K562 (cell line): ENCODE measurements around the gene SHBG. TPM values are rescaled to one million over a fixed set of nuclear protein-coding genes. Genes with fewer than 3 reads are reported as not detected.

Experiments
- ATAC-seq: fragments of 200-7000 bp; cut with Tn5 transposase; 3 replicates; pipeline ENCODE4 v1.9.1; 2020; ENCODE audit warnings: moderate library complexity
- BruUV-seq: library from RNA; stranded (reverse); fragments of 400-500 nt; replicated peaks from 2 replicates; lab custom pipeline; 2021; lab: Mats Ljungman, UMichigan
- CTCF ChIA-PET: fragments of 300-600 bp; formaldehyde crosslinking; extraction: SDS; loops from one replicate; lab custom pipeline; 2021; ENCODE audit warnings: low intra/inter-chr PET ratio; lab: Yijun Ruan, JAX
- POLR2A ChIA-PET: fragments of 300-600, 350-650 bp; sonication (Branson Sonifier 250); formaldehyde crosslinking; extraction: SDS; loops from one replicate; lab custom pipeline; 2021; ENCODE audit warnings: antibody characterized with exemption, inconsistent platforms; lab: Yijun Ruan, JAX
- DNase-seq, 4 experiments: peaks; one replicate each; pipeline versions ENCODE4 v3.0.0 to v3.0.0-alpha.2; 2011 to 2018; ENCODE audit warnings: low spot score in 3 of 4, mixed read lengths in 3 of 4; ENCODE audit errors: extremely low read depth in 1 of 4
- FAIRE-seq: peaks from 2 replicates; lab custom pipeline; 2011; peaks lifted over from hg19 to GRCh38; lab: Jason Lieb, UNC
- H2AFZ ChIP-seq: 2 replicates; pipeline ENCODE4 v1.6.0; 2011; ENCODE audit warnings: low read depth, low read length, control low read depth, inconsistent platforms
- H3K27ac ChIP-seq: fragments of 200-600 bp; 3 replicates; pipeline ENCODE4 v1.8.0; 2011; ENCODE audit warnings: low read depth, mild to moderate bottlenecking, control low read depth, inconsistent platforms, low read length, moderate library complexity, mixed read lengths; ENCODE audit errors: extremely low read depth
- H3K27me3 ChIP-seq, 2 experiments: fragments of 300-600 bp in 1 of 2; 2 replicates in 1 of 2; 3 replicates in 1 of 2; pipeline versions ENCODE4 v1.6.0 to v1.8.0; 2011; ENCODE audit warnings: inconsistent platforms in 2 of 2, low read length in 2 of 2, mild to moderate bottlenecking in 1 of 2, mixed read lengths in 1 of 2, moderate library complexity in 1 of 2; ENCODE audit not compliant: control insufficient read depth in 2 of 2, insufficient read depth in 2 of 2
- H3K36me3 ChIP-seq: fragments of 300-600 bp; 3 replicates; pipeline ENCODE4 v1.8.0; 2011; ENCODE audit warnings: mild to moderate bottlenecking, low read length, inconsistent platforms; ENCODE audit not compliant: control insufficient read depth, insufficient read depth
- H3K4me1 ChIP-seq, 2 experiments: fragments of 200-600 bp in 1 of 2; replicated peaks in 1 of 2; 2 replicates in 1 of 2; 3 replicates in 1 of 2; pipeline versions ENCODE4 v1.5.1 to v1.8.0; 2011; ENCODE audit warnings: inconsistent platforms in 2 of 2, low read length in 2 of 2, mild to moderate bottlenecking in 1 of 2, mixed read lengths in 1 of 2, moderate library complexity in 1 of 2; ENCODE audit not compliant: control insufficient read depth in 2 of 2, insufficient read depth in 2 of 2
- H3K4me2 ChIP-seq: 2 replicates; pipeline ENCODE4 v1.6.1; 2011; ENCODE audit warnings: low read length, control low read depth, inconsistent platforms, mixed read lengths; ENCODE audit not compliant: insufficient read depth
- H3K4me3 ChIP-seq: fragments of 200-600 bp; sonication (generic), shearing (Covaris generic); 2 replicates; pipeline ENCODE4 v1.5.1; 2016; ENCODE audit warnings: control low read depth, inconsistent platforms
- H3K79me2 ChIP-seq: fragments of 200-600 bp; 3 replicates; pipeline ENCODE4 v1.8.0; 2011; ENCODE audit warnings: low read length, inconsistent platforms; ENCODE audit not compliant: control insufficient read depth, insufficient read depth
- H3K9ac ChIP-seq, 2 experiments: 2 replicates each; pipeline versions ENCODE4 v1.6.0 to v1.6.1; 2011; ENCODE audit warnings: low read depth in 2 of 2, low read length in 2 of 2, control low read depth in 1 of 2, inconsistent platforms in 1 of 2, mild to moderate bottlenecking in 1 of 2, mixed read lengths in 1 of 2; ENCODE audit not compliant: insufficient read depth in 1 of 2
- H3K9me1 ChIP-seq: one replicate; pipeline ENCODE4 v1.6.0; 2011; ENCODE audit warnings: inconsistent platforms, mild to moderate bottlenecking, low read length, moderate library complexity; ENCODE audit not compliant: control insufficient read depth, insufficient read depth
- H3K9me3 ChIP-seq: replicated peaks from 2 replicates; pipeline ENCODE4 v1.5.1; 2011; ENCODE audit warnings: low read depth, low read length, inconsistent platforms; ENCODE audit not compliant: control insufficient read depth, insufficient read depth
- H4K20me1 ChIP-seq: replicated peaks from 2 replicates; pipeline ENCODE4 v1.6.1; 2011; ENCODE audit warnings: low read length, inconsistent platforms, mixed read lengths; ENCODE audit not compliant: control insufficient read depth, insufficient read depth
- ARID1B ChIP-seq: fragments of 450-650 bp; IDR thresholded peaks from 2 replicates; pipeline ENCODE4 v1.6.1; 2016; ENCODE audit warnings: antibody characterized with exemption, mild to moderate bottlenecking, inconsistent platforms
- ATF7 ChIP-seq: fragments of 450-650 bp; IDR thresholded peaks from 2 replicates; pipeline ENCODE4 v1.7.1; 2014; ENCODE audit warnings: mild to moderate bottlenecking, moderate library complexity
- CBFB ChIP-seq: sonication (generic); formaldehyde crosslinking; IDR thresholded peaks from 2 replicates; pipeline ENCODE4 v1.4.0; 2020; ENCODE audit warnings: mild to moderate bottlenecking, missing genetic modification reagents
- CREM ChIP-seq: IDR thresholded peaks from 2 replicates; pipeline ENCODE4 v1.6.1; 2014; ENCODE audit warnings: antibody characterized with exemption, low read depth
- DACH1 ChIP-seq: fragments of 450-650 bp; IDR thresholded peaks from 2 replicates; pipeline ENCODE4 v1.6.1; 2018; ENCODE audit not compliant: partially characterized antibody
- FOXM1 ChIP-seq, 2 experiments: fragments of 450-650 bp in 1 of 2; sonication (generic) in 1 of 2; formaldehyde crosslinking in 1 of 2; IDR thresholded peaks; 2 replicates each; pipeline versions ENCODE4 v1.6.1 to v1.9.0; 2017 to 2022; ENCODE audit warnings: low read depth in 2 of 2, mild to moderate bottlenecking in 2 of 2, missing genetic modification reagents in 1 of 2, moderate library complexity in 1 of 2
- HDAC3 ChIP-seq: fragments of 450-650 bp; IDR thresholded peaks from 2 replicates; pipeline ENCODE4 v1.6.1; 2018; ENCODE audit warnings: borderline replicate concordance, mild to moderate bottlenecking, moderate library complexity; ENCODE audit not compliant: partially characterized antibody
- HNRNPLL ChIP-seq: fragments of 200-400 bp; formaldehyde crosslinking; IDR thresholded peaks from 2 replicates; pipeline ENCODE4 v1.6.1; 2017; ENCODE audit warnings: low read length, low read depth, mild to moderate bottlenecking; ENCODE audit not compliant: poor library complexity, severe bottlenecking
- ILF3 ChIP-seq: fragments of 450-650 bp; IDR thresholded peaks from 2 replicates; pipeline ENCODE4 v1.6.1; 2018; ENCODE audit warnings: antibody characterized with exemption, mild to moderate bottlenecking, moderate library complexity, borderline replicate concordance
- LEF1 ChIP-seq: fragments of 450-650 bp; IDR thresholded peaks from 2 replicates; pipeline ENCODE4 v1.6.1; 2016; ENCODE audit warnings: mild to moderate bottlenecking
- NFXL1 ChIP-seq: fragments of 450-650 bp; formaldehyde crosslinking; IDR thresholded peaks from 2 replicates; pipeline ENCODE4 v1.4.0; 2021; ENCODE audit warnings: mild to moderate bottlenecking
- NR2C2 ChIP-seq, 2 experiments: fragments of 200-800 bp in 1 of 2; sonication (Bioruptor generic) in 1 of 2; sonication (generic) in 1 of 2; formaldehyde crosslinking in 1 of 2; IDR thresholded peaks; 2 replicates each; pipeline versions ENCODE4 v1.6.1 to v1.8.0; 2016 to 2022; ENCODE audit warnings: mild to moderate bottlenecking in 1 of 2, missing compliant biosample characterization in 1 of 2, missing genetic modification characterization in 1 of 2, missing genetic modification reagents in 1 of 2
- PHTF2 ChIP-seq: fragments of 250-450 bp; sonication (Bioruptor Pico); IDR thresholded peaks from 2 replicates; pipeline ENCODE4 v1.5.0; 2021; ENCODE audit warnings: mild to moderate bottlenecking
- PPARD ChIP-seq: fragments of 250-450 bp; sonication (Bioruptor Pico); IDR thresholded peaks from 2 replicates; pipeline ENCODE4 v1.8.0; 2022; ENCODE audit warnings: inconsistent platforms, mild to moderate bottlenecking, moderate library complexity
- SMAD4 ChIP-seq: fragments of 250-450 bp; sonication (Bioruptor Pico); conservative IDR thresholded peaks from 2 replicates; pipeline ENCODE4 v1.8.0; 2021; ENCODE audit warnings: inconsistent platforms, mild to moderate bottlenecking, moderate library complexity
- SMC3 ChIP-seq: conservative IDR thresholded peaks from 2 replicates; pipeline ENCODE4 v1.6.1; 2011; ENCODE audit warnings: low read depth, low read length, improper control_type of control experiment; ENCODE audit not compliant: insufficient read depth
- TBP ChIP-seq: optimal IDR thresholded peaks from 2 replicates; pipeline ENCODE3; 2011; ENCODE audit warnings: low read depth, low read length, improper control_type of control experiment
- U2AF1 ChIP-seq: fragments of 200-400 bp; formaldehyde crosslinking; optimal IDR thresholded peaks from 2 replicates; pipeline ENCODE3; 2017; ENCODE audit warnings: mild to moderate bottlenecking, low read depth, low read length, moderate library complexity
- YBX1 ChIP-seq: fragments of 450-650 bp; IDR thresholded peaks from 2 replicates; pipeline ENCODE4 v1.7.1; 2016; ENCODE audit warnings: mild to moderate bottlenecking
- ZFP36 ChIP-seq: fragments of 150-350 bp; IDR thresholded peaks from 2 replicates; pipeline ENCODE4 v1.6.1; 2018; ENCODE audit warnings: low read length, low read depth; ENCODE audit not compliant: partially characterized antibody
- ZZZ3 ChIP-seq: fragments of 450-650 bp; IDR thresholded peaks from 2 replicates; pipeline ENCODE4 v1.6.1; 2016; ENCODE audit warnings: antibody characterized with exemption, mild to moderate bottlenecking, moderate library complexity
- WGBS: fragments of 100-300 bp; shearing (Covaris generic); methylation state at CpG from one replicate; pipeline ENCODE4 v1.1.6; 2016; ENCODE audit warnings: low coverage, mixed read lengths; ENCODE audit not compliant: insufficient coverage; ENCODE audit errors: missing lambda C conversion rate; 5-methylcytosine and 5-hydroxymethylcytosine counted together
- in situ Hi-C: fragments of 300-500 bp; cut with MboI; formaldehyde crosslinking; loops from 4 replicates; pipeline ENCODE4 v1.15.0; 2018; ENCODE audit warnings: inconsistent platforms, mixed read lengths
- intact Hi-C: fragments of 100-400 bp; cut with micrococcal nuclease; formaldehyde crosslinking; loops from 2 replicates; pipeline ENCODE4 v1.14.2; 2022
- polyA plus RNA-seq, 8 experiments: library from polyadenylated mRNA; depleted of rRNA in 4 of 8; stranded (reverse) in 5 of 8; unstranded in 3 of 8; fragments of >200 nt; fragmentation: Nextera tagmentation in 2 of 8; fragmentation: Illumina TruSeq in 1 of 8; extraction: Ambion mirVana in 2 of 8; extraction: Trizol in 1 of 8; gene quantifications; 2 replicates each; pipeline versions ENCODE4 v1.2.1 to v1.2.3, GENCODE V29; 2011 to 2014; ENCODE audit warnings: inconsistent platforms in 1 of 8, missing spikeins in 1 of 8
- total RNA-seq, 7 experiments: library from RNA; depleted of rRNA in 6 of 7; stranded (reverse); fragments of >200 nt in 6 of 7; fragmentation: Illumina TruSeq in 2 of 7; extraction: Trizol in 2 of 7; gene quantifications; 2 replicates each; pipeline versions ENCODE4 v1.2.1 to v1.2.3, GENCODE V29; 2011 to 2021; ENCODE audit warnings: low replicate concordance in 1 of 7
- TF ChIP-seq, protein P1 (sequence below): fragments of 450-650 bp; IDR thresholded peaks from 2 replicates; pipeline ENCODE4 v1.6.1; 2016

The SHBG gene
- total and polyA plus RNA-seq, 9 of the 15 experiments (the other 6 are each of a cell fraction or from before 2014, with no cell fraction given) = not detected

DNA sequence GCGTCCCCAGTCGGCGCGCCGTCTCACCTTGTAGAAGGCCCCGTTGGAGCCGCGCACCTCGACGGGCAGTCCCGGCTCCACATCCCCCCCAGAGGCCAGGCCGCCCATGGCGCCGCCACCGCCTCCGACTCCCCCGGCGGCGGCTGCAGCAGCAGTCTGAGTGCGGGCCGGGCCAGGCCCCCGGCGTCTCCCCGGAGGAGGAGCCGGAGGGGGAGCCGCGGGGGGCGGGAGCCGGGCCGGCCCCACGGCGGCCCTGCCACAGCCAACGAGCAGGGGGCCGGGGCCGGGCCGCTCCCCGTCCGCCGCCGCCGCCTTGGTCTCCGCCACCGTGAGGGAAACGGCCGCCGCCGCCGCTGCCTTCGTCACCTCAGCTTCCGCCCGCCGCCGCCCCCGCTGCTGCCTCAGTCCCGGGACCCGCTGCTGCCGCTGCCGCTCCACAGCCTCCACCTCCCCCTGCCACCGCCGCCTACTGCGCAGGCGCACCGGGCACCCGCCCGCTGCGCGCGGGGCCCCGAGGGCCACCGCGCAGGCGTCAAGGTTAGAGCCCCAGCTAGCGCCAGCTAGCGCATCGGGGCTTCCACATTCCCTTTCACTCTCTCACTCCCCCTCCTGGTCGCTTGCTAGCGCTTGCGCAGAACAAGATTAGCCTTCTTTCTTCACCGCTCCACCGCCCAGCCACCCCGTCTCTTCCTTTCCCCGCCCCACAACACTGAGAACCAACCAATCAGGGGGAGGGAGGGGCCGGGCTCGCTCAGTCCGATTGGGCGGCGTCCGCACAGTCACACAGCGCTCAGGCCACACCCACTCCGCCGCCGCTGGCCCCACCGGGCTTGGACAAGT, 15.3 kb upstream of the SHBG start, which contains the start of gene FXR2:
Gene FXR2, minus strand, starts transcription at position 473 of the 840 bp plus-strand sequence. Its CDS starts 365 bp downstream, at position 108.
- FAIRE-seq = peak; percentile 97
- peaks cover 11% of the 10 kb centered on the region; the same call in 2 of the 3 replicates for H3K36me3 ChIP-seq
- H3K4me2 ChIP-seq = peak within 1 kb of the TSS; percentile 82
- peak within 1 kb of the TSS; percentile 80 for H3K27ac ChIP-seq
- H3K79me2 ChIP-seq = peaks cover 44% of the 10 kb centered on the region
- peak within 1 kb of the TSS; percentile 97 for H2AFZ ChIP-seq
- H3K9ac ChIP-seq = peak within 1 kb of the TSS; percentile 80 to 96
- ATAC-seq = peak; percentile 98
- WGBS = 4% methylated on average over 13 of the region's 93 CpGs
- peaks cover 16 to 27% of the 10 kb centered on the region in 2 experiments; a peak in 4 of 5 replicates for H3K4me1 ChIP-seq
- ChIA-PET CTCF (interaction anchor here (0.5 to 0.6 kb wide), 2 partner anchors 18 to 107 kb away, joined by 3 to 4 read pairs; no protein-coding TSS in a partner anchor), POLR2A (interaction anchor here (0.6 to 4.0 kb wide), 9 partner anchors 10 to 1150 kb away, joined by 3 to 28 read pairs (median 3); partner anchors contain the start of genes MPDU1, SAT2 and TP53)
- in situ Hi-C loops = no loop called here
- H3K4me3 ChIP-seq = peak within 1 kb of the TSS; percentile 81
- no peaks in the 10 kb centered on the region for H3K9me3 ChIP-seq
- peaks cover 6% of the 10 kb centered on the region for H3K9me1 ChIP-seq
- H4K20me1 ChIP-seq = no peaks in the 10 kb centered on the region; the same call in 1 of the 2 replicates
- H3K27me3 ChIP-seq = no peaks in the 10 kb centered on the region
- BruUV-seq = no TSS peak
- peak; percentile 95 to 99 (median 96) for DNase-seq
- intact Hi-C loops = loop anchor here (5.0 kb wide), 1 partner anchor 32 kb away; the partner anchor contains the start of gene MPDU1
- TF ChIP-seq ATF7 (peak; percentile 47; the same call in 1 of the 2 replicates), NR2C2 (CRISPR knock-in tag; IDR thresholded peaks at IDR 0.05) (no peak), NR2C2 (tag; IDR thresholded peaks at IDR 0.05) (no peak), U2AF1 (no peak), CREM (peak; percentile 58; the same call in 1 of the 2 replicates), NFXL1 (CRISPR knock-in tag) (no peak), DACH1 (no peak), FOXM1 (IDR thresholded peaks at IDR 0.05; ENCODE audit: low read depth) (no peak), FOXM1 (CRISPR knock-in tag; IDR thresholded peaks at IDR 0.05; ENCODE audit: low read depth) (no peak), LEF1 (no peak), TBP (no peak), SMAD4 (CRISPR knock-in tag) (peak; percentile 34; the same call in 1 of the 2 replicates), CBFB (CRISPR knock-in tag) (no peak), PHTF2 (CRISPR knock-in tag) (no peak), ARID1B (no peak), YBX1 (no peak), HDAC3 (no peak), PPARD (CRISPR knock-in tag) (no peak), ILF3 (no peak), ZZZ3 (no peak), HNRNPLL (no peak), SMC3 (0 out of 2 replicates have a peak, but pooled peaks have one; percentile 12), ZFP36 (no peak)
- TF ChIP-seq, protein P1, sequence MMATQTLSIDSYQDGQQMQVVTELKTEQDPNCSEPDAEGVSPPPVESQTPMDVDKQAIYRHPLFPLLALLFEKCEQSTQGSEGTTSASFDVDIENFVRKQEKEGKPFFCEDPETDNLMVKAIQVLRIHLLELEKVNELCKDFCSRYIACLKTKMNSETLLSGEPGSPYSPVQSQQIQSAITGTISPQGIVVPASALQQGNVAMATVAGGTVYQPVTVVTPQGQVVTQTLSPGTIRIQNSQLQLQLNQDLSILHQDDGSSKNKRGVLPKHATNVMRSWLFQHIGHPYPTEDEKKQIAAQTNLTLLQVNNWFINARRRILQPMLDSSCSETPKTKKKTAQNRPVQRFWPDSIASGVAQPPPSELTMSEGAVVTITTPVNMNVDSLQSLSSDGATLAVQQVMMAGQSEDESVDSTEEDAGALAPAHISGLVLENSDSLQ = peak; percentile 64
